Loucy (cell line): ENCODE data around the gene ETV3L.

Experiments
- H2AFZ ChIP-seq: fragments of 200-600 bp; sonication (generic); 2 replicates; pipeline ENCODE4 v1.6.0; 2016; ENCODE audit warnings: antibody characterized with exemption, mild to moderate bottlenecking, low read length, moderate library complexity
- H3F3A ChIP-seq: fragments of 200-600 bp; 2 replicates; pipeline ENCODE4 v1.6.0; 2016; ENCODE audit warnings: antibody characterized with exemption, low read depth, mild to moderate bottlenecking
- H3K27me3 ChIP-seq: fragments of 200-600 bp; sonication (generic); 2 replicates; pipeline ENCODE4 v1.6.1; 2014; ENCODE audit warnings: low read length, mild to moderate bottlenecking; ENCODE audit not compliant: insufficient read depth, poor library complexity, severe bottlenecking
- H3K36me3 ChIP-seq: fragments of 200-600 bp; sonication (generic); 2 replicates; pipeline ENCODE4 v1.6.1; 2016; ENCODE audit warnings: low read length; ENCODE audit not compliant: insufficient read depth
- H3K4me1 ChIP-seq: fragments of 200-600 bp; sonication (generic); 2 replicates; pipeline ENCODE4 v1.5.1; 2014; ENCODE audit warnings: low read length, mild to moderate bottlenecking; ENCODE audit not compliant: insufficient read depth, poor library complexity, severe bottlenecking
- H3K4me2 ChIP-seq: fragments of 200-600 bp; sonication (generic); 2 replicates; pipeline ENCODE4 v1.6.0; 2014; ENCODE audit warnings: antibody characterized with exemption, low read length, low read depth, mild to moderate bottlenecking; ENCODE audit not compliant: poor library complexity, severe bottlenecking
- H3K4me3 ChIP-seq: fragments of 200-600 bp; sonication (generic); 2 replicates; pipeline ENCODE4 v1.5.1; 2014; ENCODE audit warnings: low read length, mild to moderate bottlenecking, mixed read lengths; ENCODE audit not compliant: poor library complexity, severe bottlenecking
- H3K79me2 ChIP-seq: fragments of 200-600 bp; sonication (generic); 2 replicates; pipeline ENCODE4 v1.6.1; 2014; ENCODE audit warnings: low read length; ENCODE audit not compliant: insufficient read depth
- H3K9ac ChIP-seq: fragments of 200-600 bp; sonication (generic); 2 replicates; pipeline ENCODE4 v1.6.0; 2014; ENCODE audit warnings: mild to moderate bottlenecking, low read depth, low read length, moderate library complexity; ENCODE audit not compliant: poor library complexity, severe bottlenecking
- H3K9me2 ChIP-seq: fragments of 200-600 bp; sonication (generic); replicated peaks from 2 replicates; pipeline ENCODE4 v1.6.1; 2016; ENCODE audit warnings: low read depth, low read length, mixed read lengths
- H3K9me3 ChIP-seq: fragments of 200-600 bp; sonication (generic); 2 replicates; pipeline ENCODE4 v1.6.1; 2014; ENCODE audit warnings: mild to moderate bottlenecking, antibody characterized with exemption, low read length, low read depth; ENCODE audit not compliant: insufficient read depth
- H4K20me1 ChIP-seq: fragments of 200-600 bp; sonication (generic); 2 replicates; pipeline ENCODE4 v1.6.0; 2014; ENCODE audit warnings: antibody characterized with exemption, low read length, mild to moderate bottlenecking; ENCODE audit not compliant: insufficient read depth, poor library complexity, severe bottlenecking
- CTCF ChIP-seq: fragments of 200-600 bp; sonication (generic); conservative IDR thresholded peaks from 2 replicates; pipeline ENCODE4 v1.5.1; 2014; ENCODE audit warnings: mild to moderate bottlenecking, antibody characterized with exemption, low read length
- EZH2phosphoT487 ChIP-seq: fragments of 200-600 bp; IDR thresholded peaks from 2 replicates; pipeline ENCODE4 v1.6.1; 2018; ENCODE audit warnings: antibody characterized with exemption, mild to moderate bottlenecking, moderate library complexity, borderline replicate concordance

Gene ETV3L

GRCh38 chr1:157081707-157082106 is 17.9 kb downstream of the ETV3L start:
- Histone ChIP-seq H3K9me2 (no peaks in the 10 kb centered on the region), H3K27me3 (no peaks in the 10 kb centered on the region), H4K20me1 (no peaks in the 10 kb centered on the region), H3K36me3 (no peaks in the 10 kb centered on the region), H3K79me2 (no peaks in the 10 kb centered on the region), H3K4me3 (no peak overlapping the region), H3K9me3 (no peaks in the 10 kb centered on the region), H3K4me2 (no peak overlapping the region), H3K4me1 (no peaks in the 10 kb centered on the region), H3K9ac (no peak overlapping the region), H2AFZ (no peak overlapping the region), H3F3A (no peaks in the 10 kb centered on the region)
- TF ChIP-seq CTCF = no peak
- no peak for TF ChIP-seq EZH2phosphoT487

DNA sequence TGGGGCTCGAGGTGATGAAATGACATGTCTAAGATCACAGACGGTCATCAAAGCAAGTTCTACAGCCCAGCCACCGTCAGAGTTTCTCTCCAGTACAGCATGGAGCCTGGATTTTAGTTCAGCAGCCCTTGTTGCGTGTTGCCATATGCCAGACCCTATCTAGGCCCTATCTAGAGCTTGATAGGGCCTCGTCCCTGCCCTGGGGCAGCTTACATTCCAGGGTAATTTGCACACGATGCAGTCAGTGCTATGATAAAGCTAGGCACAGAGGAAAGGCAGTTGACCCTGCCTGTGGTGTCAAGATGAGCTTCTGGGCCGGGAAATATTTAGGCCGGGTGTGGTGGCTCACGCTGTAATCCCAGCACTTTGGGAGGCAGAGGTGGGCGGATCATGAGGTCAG is 18.9 kb downstream of the ETV3L start:
- Histone ChIP-seq H3K36me3 (no peaks in the 10 kb centered on the region), H3K4me1 (no peaks in the 10 kb centered on the region), H3K4me2 (no peak overlapping the region), H3K9me3 (no peaks in the 10 kb centered on the region), H3K4me3 (no peak overlapping the region), H2AFZ (no peak overlapping the region), H3K79me2 (no peaks in the 10 kb centered on the region), H3F3A (no peaks in the 10 kb centered on the region), H3K9ac (no peak overlapping the region), H3K27me3 (no peaks in the 10 kb centered on the region), H4K20me1 (no peaks in the 10 kb centered on the region), H3K9me2 (no peaks in the 10 kb centered on the region)
- TF ChIP-seq CTCF (no peak), EZH2phosphoT487 (no peak)

- Histone ChIP-seq H3F3A (no peaks in the 10 kb centered on the region), H3K27me3 (no peaks in the 10 kb centered on the region), H2AFZ (no peak overlapping the region), H3K4me1 (no peaks in the 10 kb centered on the region), H3K9ac (no peak overlapping the region), H3K9me2 (no peaks in the 10 kb centered on the region), H4K20me1 (no peaks in the 10 kb centered on the region), H3K4me3 (no peak overlapping the region), H3K36me3 (no peaks in the 10 kb centered on the region), H3K79me2 (no peaks in the 10 kb centered on the region), H3K4me2 (no peak overlapping the region), H3K9me3 (no peaks in the 10 kb centered on the region)
- no peak for TF ChIP-seq CTCF
- no peak for TF ChIP-seq EZH2phosphoT487
These were observed 22.2 kb downstream of the ETV3L start for GRCh38 chr1:157077394-157077793.
